ENCODE results near the gene FSIP1.

FSIP1 gene

DNA sequence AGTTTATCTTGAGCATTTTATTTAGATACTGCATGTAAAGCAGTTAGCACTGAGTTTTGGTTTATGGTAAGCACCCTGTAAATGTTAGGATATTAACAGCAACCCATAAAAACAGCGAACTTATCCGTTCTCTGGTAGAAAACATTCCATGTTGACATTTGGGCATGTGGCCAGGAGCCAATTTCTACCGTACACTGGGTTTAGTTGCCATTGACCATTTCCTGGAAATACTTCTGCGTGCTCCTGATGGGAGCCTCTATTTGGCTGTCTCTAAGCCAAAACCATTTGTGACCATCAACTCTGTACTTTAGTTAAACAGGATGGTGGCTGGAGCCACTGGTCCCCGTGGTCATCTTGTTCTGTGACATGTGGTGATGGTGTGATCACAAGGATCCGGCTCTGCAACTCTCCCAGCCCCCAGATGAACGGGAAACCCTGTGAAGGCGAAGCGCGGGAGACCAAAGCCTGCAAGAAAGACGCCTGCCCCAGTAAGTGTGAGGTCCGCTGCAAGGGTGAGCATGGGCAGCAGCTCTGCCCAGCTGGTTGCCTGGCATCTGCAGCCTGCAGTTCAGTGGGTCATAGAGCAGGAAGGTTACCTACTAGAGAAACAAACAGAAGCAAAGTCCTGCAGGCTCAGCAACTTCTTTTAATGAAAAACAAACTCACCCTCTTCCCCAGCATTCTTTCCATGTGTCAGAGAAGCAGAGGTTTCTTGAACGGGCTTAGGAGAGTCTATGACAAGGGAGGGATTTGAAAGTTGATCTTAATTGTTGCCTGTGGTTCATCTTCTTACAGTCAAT is 194.7 kb downstream of the FSIP1 start:
- peaks cover 2% of the 10 kb centered on the region; the same call in 1 of the 2 replicates for H3K4me1 ChIP-seq (ENCODE audit: insufficient read depth, low read length)
- H3K9me3 ChIP-seq (ENCODE audit: insufficient read depth, low read depth, low read length), result no peaks in the 10 kb centered on the region
- no peak overlapping the region for H3K9ac ChIP-seq (ENCODE audit: low read depth, low read length)
- no peaks in the 10 kb centered on the region for H3K27me3 ChIP-seq (ENCODE audit: insufficient read depth, low read length)
- H3K27ac ChIP-seq (ENCODE audit: low read length), result no peak overlapping the region
- no peak overlapping the region for H3K4me3 ChIP-seq (ENCODE audit: low read length)
- H3K36me3 ChIP-seq (ENCODE audit: insufficient read depth, low read depth, low read length), result peaks cover 100% of the 10 kb centered on the region

DNA sequence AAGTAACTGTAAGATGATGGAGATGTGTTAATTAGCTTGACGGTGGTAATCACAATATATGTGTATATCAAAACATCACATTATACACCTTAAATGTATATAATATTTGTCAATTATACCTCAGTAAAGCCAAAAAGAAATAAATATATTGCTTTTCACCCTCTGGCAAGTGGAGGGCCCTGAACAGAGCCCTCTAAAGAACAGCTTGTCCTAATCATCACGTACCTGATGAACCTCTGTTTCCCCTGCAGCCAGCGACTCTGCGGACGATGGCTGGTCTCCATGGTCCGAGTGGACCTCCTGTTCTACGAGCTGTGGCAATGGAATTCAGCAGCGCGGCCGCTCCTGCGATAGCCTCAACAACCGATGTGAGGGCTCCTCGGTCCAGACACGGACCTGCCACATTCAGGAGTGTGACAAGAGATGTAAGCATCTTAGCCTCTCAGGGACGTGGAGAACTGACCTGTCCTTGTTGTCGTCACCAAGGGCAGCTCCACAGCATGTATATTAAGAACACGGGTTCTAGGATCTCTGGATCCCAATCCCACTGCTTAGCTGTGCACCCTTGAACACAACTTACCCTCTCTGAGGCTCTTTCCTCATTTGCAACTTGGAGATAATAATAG is 195.4 kb downstream of the FSIP1 start:
- Histone ChIP-seq H3K27me3 (ENCODE audit: insufficient read depth, low read length) (no peaks in the 10 kb centered on the region), H3K9ac (ENCODE audit: low read depth, low read length) (no peak overlapping the region), H3K4me3 (ENCODE audit: low read length) (no peak overlapping the region), H3K4me1 (ENCODE audit: insufficient read depth, low read length) (peaks cover 6% of the 10 kb centered on the region), H3K27ac (ENCODE audit: low read length) (no peak overlapping the region), H3K36me3 (ENCODE audit: insufficient read depth, low read depth, low read length) (peaks cover 100% of the 10 kb centered on the region), H3K9me3 (ENCODE audit: insufficient read depth, low read depth, low read length) (no peaks in the 10 kb centered on the region)

DNA sequence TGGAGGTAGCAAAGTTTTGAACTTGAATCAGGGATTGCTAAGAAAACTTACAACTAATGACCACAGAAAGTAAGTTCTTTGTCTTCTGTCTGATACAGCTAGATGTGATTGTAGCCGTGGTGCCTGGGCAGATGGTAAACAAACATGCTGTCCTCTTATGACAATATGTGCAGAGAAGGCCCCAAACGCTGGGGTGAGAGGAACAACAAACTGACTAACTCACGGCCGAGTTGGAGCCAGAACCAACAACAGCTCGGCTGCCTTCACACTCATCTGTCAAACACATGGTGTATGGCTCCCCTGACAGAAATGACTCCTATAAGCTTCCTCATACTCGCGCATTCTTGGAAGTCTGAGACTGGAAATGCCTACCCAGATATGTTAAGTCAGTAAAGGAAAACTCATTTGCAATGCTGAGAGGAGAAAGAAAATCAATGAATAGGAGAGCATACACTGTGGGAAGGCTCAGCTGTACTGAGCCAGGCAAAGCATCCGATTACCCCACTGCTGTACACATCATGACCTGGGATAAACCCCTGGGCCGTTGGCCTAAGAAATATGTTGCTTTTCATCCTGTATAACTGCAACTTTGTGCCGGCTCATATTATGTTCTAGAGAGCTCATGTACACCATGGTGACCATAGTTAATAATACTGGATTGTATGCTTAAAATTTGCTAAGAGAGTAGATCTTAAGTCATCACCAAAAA is 196.1 kb downstream of the FSIP1 start:
- Histone ChIP-seq H3K4me1 (ENCODE audit: insufficient read depth, low read length) (peaks cover 7% of the 10 kb centered on the region), H3K27me3 (ENCODE audit: insufficient read depth, low read length) (no peaks in the 10 kb centered on the region), H3K4me3 (ENCODE audit: low read length) (no peak overlapping the region), H3K9me3 (ENCODE audit: insufficient read depth, low read depth, low read length) (no peaks in the 10 kb centered on the region), H3K27ac (ENCODE audit: low read length) (no peak overlapping the region), H3K36me3 (ENCODE audit: insufficient read depth, low read depth, low read length) (peaks cover 98% of the 10 kb centered on the region), H3K9ac (ENCODE audit: low read depth, low read length) (no peak overlapping the region)

DNA sequence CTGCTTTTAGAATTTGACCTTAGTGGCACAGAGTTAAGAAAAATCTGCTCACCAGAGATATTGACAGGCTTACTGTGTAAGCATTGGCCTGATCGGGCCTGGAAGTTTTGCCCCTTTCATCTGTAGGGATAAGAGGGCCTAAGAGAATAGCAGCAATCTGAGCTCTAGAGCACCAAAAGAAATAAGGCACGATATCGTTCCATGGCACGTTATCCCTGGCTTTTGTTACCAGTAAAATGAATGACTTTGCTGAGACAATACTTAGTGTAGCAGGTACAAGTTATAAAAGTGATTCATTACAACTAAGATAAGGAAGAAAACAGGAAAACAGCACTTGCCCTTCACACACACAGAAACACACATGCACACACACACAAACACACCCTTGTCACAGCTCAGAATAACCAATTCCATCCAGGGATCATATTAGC is 196.8 kb downstream of the FSIP1 start:
- Histone ChIP-seq H3K4me1 (ENCODE audit: insufficient read depth, low read length) (peaks cover 7% of the 10 kb centered on the region), H3K4me3 (ENCODE audit: low read length) (no peak overlapping the region), H3K9ac (ENCODE audit: low read depth, low read length) (no peak overlapping the region), H3K27ac (ENCODE audit: low read length) (no peak overlapping the region), H3K27me3 (ENCODE audit: insufficient read depth, low read length) (no peaks in the 10 kb centered on the region), H3K36me3 (ENCODE audit: insufficient read depth, low read depth, low read length) (peaks cover 92% of the 10 kb centered on the region), H3K9me3 (ENCODE audit: insufficient read depth, low read depth, low read length) (no peaks in the 10 kb centered on the region)

DNA sequence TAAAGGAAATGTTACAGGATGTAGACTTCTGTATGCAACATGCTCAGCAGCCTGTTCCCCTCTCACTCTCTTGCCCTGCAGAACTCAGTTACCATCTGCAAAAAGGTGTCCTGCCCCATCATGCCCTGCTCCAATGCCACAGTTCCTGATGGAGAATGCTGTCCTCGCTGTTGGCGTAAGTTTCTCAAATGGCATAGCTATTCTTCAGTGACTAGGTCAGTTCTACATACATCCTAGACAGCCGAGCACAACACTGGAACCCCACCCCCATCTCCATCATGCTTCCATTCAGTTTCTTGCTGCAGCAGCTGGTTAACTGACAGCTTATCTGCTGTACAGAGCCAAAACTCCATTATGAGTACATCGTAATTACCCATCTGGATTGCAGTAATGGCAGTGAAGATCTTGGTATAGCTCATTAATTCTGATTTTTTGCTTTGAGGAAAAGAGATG is 197.2 kb downstream of the FSIP1 start:
- peaks cover 7% of the 10 kb centered on the region for H3K4me1 ChIP-seq (ENCODE audit: insufficient read depth, low read length)
- H3K27me3 ChIP-seq (ENCODE audit: insufficient read depth, low read length), result no peaks in the 10 kb centered on the region
- no peak overlapping the region for H3K4me3 ChIP-seq (ENCODE audit: low read length)
- H3K9me3 ChIP-seq (ENCODE audit: insufficient read depth, low read depth, low read length), result no peaks in the 10 kb centered on the region
- no peak overlapping the region for H3K9ac ChIP-seq (ENCODE audit: low read depth, low read length)
- peaks cover 87% of the 10 kb centered on the region for H3K36me3 ChIP-seq (ENCODE audit: insufficient read depth, low read depth, low read length)
- H3K27ac ChIP-seq (ENCODE audit: low read length), result no peak overlapping the region

DNA sequence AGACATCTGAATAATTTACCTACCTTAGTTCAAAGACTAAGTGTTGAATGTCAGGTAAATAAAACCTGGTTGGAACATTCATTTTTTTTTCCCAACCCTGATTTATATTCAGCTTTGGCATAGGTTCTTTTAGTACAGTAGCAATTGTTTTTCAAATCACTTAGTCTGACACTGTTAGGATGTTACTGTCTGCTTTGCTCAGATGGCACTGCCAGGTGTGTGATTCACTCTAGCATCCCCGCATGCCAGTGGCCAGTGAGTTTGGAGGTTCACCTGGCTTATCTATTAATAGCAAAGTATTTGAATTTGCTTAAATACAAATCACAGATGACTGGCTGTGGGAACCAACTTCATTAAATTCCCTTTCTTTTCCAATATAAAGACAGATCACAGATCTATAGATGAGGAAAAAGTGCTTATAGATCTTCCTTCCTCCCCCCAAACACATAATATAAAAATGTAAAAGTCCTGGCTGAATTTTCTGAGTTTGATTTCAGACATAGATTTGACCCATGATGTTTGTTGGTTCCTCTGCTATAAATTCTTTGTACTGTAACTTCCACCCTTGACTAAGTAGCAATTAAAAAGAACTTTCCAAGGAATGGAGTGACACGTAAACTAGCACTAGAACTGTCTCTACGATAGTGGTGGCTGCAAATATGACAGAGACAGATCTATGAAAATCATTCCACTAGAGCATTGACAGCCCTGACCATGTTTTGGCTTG is 197.8 kb downstream of the FSIP1 start:
- Histone ChIP-seq H3K36me3 (ENCODE audit: insufficient read depth, low read depth, low read length) (peaks cover 81% of the 10 kb centered on the region), H3K27me3 (ENCODE audit: insufficient read depth, low read length) (no peaks in the 10 kb centered on the region), H3K4me3 (ENCODE audit: low read length) (no peak overlapping the region), H3K9me3 (ENCODE audit: insufficient read depth, low read depth, low read length) (no peaks in the 10 kb centered on the region), H3K27ac (ENCODE audit: low read length) (no peak overlapping the region), H3K9ac (ENCODE audit: low read depth, low read length) (no peak overlapping the region), H3K4me1 (ENCODE audit: insufficient read depth, low read length) (peaks cover 9% of the 10 kb centered on the region)

DNA sequence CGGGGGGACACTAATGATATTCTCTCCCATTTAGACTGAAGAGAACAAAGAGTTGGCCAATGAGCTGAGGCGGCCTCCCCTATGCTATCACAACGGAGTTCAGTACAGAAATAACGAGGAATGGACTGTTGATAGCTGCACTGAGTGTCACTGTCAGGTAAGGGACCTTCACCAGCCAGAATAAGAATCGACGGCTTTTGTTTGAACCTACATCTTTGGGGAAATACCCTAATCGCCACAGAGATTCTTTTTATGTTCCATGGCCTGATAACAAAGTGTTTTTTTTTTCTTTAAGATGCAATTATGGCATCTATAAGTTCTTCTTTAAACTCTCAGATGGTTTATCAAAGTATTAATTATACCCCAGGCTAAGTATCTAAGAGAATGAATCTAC is 198.4 kb downstream of the FSIP1 start:
- Histone ChIP-seq H3K27ac (ENCODE audit: low read length) (no peak overlapping the region), H3K9ac (ENCODE audit: low read depth, low read length) (no peak overlapping the region), H3K36me3 (ENCODE audit: insufficient read depth, low read depth, low read length) (peaks cover 75% of the 10 kb centered on the region), H3K9me3 (ENCODE audit: insufficient read depth, low read depth, low read length) (no peaks in the 10 kb centered on the region), H3K4me1 (ENCODE audit: insufficient read depth, low read length) (peaks cover 11% of the 10 kb centered on the region), H3K4me3 (ENCODE audit: low read length) (no peak overlapping the region), H3K27me3 (ENCODE audit: insufficient read depth, low read length) (peaks cover 3% of the 10 kb centered on the region; the same call in 1 of the 2 replicates)

DNA sequence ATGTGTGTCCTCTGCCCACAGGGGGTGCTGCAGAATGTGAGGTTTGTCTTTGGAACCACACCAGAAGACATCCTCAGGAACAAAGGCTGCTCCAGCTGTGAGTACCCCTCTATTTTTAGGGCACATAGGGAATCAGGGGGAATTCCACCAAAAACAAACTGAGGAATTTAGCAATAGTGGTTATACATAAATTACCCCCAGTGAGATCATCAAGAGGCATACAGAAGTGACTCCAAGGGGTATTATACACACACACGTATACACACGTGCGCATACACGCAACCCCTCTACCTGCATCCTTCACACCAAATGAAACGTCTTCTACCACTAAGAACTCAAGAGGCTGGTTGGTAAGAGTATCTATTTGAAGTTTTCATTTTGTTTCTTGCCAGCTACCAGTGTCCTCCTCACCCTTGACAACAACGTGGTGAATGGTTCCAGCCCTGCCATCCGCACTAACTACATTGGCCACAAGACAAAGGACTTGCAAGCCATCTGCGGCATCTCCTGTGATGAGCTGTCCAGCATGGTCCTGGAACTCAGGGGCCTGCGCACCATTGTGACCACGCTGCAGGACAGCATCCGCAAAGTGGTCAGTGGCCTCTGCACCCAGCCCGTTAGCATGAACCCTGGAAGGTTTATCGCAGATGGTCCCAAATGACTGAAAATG is 198.9 kb downstream of the FSIP1 start:
- H3K4me3 ChIP-seq (ENCODE audit: low read length), result peak overlapping the region; percentile 84; the same call in 1 of the 2 replicates
- H3K4me1 ChIP-seq (ENCODE audit: insufficient read depth, low read length), result peaks cover 16% of the 10 kb centered on the region
- H3K27me3 ChIP-seq (ENCODE audit: insufficient read depth, low read length), result peaks cover 8% of the 10 kb centered on the region; the same call in 1 of the 2 replicates
- no peak overlapping the region for H3K27ac ChIP-seq (ENCODE audit: low read length)
- no peak overlapping the region for H3K9ac ChIP-seq (ENCODE audit: low read depth, low read length)
- H3K9me3 ChIP-seq (ENCODE audit: insufficient read depth, low read depth, low read length), result no peaks in the 10 kb centered on the region
- peaks cover 70% of the 10 kb centered on the region for H3K36me3 ChIP-seq (ENCODE audit: insufficient read depth, low read depth, low read length)

DNA sequence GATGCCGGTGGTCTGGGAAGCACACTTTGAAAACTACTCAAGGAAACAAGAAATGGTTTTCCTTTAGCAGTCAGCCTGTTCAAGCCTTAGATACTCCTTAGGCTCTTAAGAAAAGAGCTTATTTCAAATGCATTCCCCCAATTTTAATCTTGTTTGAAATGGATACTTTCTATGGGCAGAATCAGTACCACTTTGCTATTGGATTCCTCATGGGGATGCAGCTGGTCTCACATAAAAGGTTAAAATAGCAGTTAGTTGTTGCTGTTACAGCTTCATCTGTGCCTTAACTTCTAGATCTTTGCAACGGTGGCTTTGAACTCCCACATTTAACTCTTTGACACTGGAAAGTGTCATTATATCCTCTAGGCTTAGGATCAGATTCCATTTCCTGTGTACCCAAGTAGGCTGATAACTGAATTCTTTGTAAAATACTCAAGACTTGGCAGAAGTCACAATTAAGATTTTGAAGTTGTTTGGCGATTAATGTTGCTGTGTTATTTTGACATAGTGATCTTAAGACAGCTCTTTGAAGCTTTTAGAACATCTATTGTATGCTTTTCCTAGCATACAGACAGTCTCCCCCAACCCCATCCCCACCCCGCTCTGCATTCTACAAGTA is 199.6 kb downstream of the FSIP1 start:
- Histone ChIP-seq H3K9ac (ENCODE audit: low read depth, low read length) (peak overlapping the region; percentile 8; the same call in 1 of the 2 replicates), H3K4me1 (ENCODE audit: insufficient read depth, low read length) (peaks cover 21% of the 10 kb centered on the region), H3K9me3 (ENCODE audit: insufficient read depth, low read depth, low read length) (no peaks in the 10 kb centered on the region), H3K36me3 (ENCODE audit: insufficient read depth, low read depth, low read length) (peaks cover 64% of the 10 kb centered on the region), H3K4me3 (ENCODE audit: low read length) (peak overlapping the region; percentile 84), H3K27me3 (ENCODE audit: insufficient read depth, low read length) (peaks cover 14% of the 10 kb centered on the region), H3K27ac (ENCODE audit: low read length) (no peak overlapping the region)

DNA sequence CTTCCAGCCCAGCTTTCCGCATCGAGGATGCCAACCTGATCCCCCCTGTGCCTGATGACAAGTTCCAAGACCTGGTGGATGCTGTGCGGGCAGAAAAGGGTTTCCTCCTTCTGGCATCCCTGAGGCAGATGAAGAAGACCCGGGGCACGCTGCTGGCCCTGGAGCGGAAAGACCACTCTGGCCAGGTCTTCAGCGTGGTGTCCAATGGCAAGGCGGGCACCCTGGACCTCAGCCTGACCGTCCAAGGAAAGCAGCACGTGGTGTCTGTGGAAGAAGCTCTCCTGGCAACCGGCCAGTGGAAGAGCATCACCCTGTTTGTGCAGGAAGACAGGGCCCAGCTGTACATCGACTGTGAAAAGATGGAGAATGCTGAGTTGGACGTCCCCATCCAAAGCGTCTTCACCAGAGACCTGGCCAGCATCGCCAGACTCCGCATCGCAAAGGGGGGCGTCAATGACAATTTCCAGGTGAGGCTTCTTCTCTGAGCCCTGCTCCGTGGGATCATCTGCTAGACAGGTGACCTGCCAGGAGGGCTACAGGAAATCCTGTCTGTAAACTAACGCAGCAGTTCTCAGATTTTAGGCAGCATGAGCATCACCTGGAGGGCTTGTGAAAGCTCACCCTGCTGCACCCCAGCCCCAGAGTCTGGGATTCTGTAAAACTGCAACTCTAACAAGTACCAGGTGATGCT is 200.2 kb downstream of the FSIP1 start:
- Histone ChIP-seq H3K27ac (ENCODE audit: low read length) (no peak overlapping the region), H3K9ac (ENCODE audit: low read depth, low read length) (peak overlapping the region; percentile 88; the same call in 1 of the 2 replicates)

More for the DNA sequence above, 200.2 kb downstream of the FSIP1 start:
- H3K9me3 ChIP-seq (ENCODE audit: insufficient read depth, low read depth, low read length), result no peaks in the 10 kb centered on the region
- H3K4me1 ChIP-seq (ENCODE audit: insufficient read depth, low read length), result peaks cover 21% of the 10 kb centered on the region
- peak overlapping the region; percentile 84 for H3K4me3 ChIP-seq (ENCODE audit: low read length)
- peaks cover 14% of the 10 kb centered on the region for H3K27me3 ChIP-seq (ENCODE audit: insufficient read depth, low read length)
- peaks cover 57% of the 10 kb centered on the region for H3K36me3 ChIP-seq (ENCODE audit: insufficient read depth, low read depth, low read length)
